HG02763 (cell line): ENCODE data around the gene INO80C.
"Not testable (repeated sequence)": the region's sequence is repeated elsewhere in the genome, so short reads cannot be mapped to it uniquely, and the experiment has no call there.

ENCODE experiments used
- ATAC-seq: cut with Tn5 transposase; IDR thresholded peaks from one replicate; pipeline ENCODE4 v1.9.1; 2021; ENCODE audit warnings: mild to moderate bottlenecking, moderate library complexity; ENCODE audit not compliant: unreplicated experiment

INO80C gene

GRCh38 chr18:35463827-35464226, 33.9 kb downstream of the INO80C start:
- ATAC-seq, result no peak

DNA sequence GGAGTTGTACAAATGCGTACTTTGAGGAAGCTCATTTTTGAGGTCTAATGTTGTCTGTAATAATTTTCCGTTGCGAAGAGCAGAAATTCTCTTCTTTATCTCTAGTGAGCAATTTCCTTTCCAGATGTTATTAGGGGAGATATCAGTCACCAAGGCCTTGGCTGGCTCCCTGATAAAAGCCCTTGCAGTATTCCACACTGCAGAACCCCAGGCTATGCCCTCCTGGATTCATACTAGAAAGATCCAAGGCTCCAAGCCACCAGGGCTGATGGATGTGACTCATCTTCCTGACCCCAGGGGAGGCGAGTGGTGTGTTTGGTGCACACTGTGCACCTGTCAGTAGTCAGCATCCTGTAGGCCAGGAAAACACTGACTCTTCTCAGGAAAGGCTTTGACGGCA, 34.7 kb downstream of the INO80C start:
- no peak for ATAC-seq

- ATAC-seq, result no peak
Observed at GRCh38 chr18:35460736-35461161, 37.0 kb downstream of the INO80C start.

- ATAC-seq, result no peak
Observed at GRCh38 chr18:35459997-35460396, 37.8 kb downstream of the INO80C start.

GRCh38 chr18:35458677-35459441, 38.9 kb downstream of the INO80C start:
- ATAC-seq, result no peak

DNA sequence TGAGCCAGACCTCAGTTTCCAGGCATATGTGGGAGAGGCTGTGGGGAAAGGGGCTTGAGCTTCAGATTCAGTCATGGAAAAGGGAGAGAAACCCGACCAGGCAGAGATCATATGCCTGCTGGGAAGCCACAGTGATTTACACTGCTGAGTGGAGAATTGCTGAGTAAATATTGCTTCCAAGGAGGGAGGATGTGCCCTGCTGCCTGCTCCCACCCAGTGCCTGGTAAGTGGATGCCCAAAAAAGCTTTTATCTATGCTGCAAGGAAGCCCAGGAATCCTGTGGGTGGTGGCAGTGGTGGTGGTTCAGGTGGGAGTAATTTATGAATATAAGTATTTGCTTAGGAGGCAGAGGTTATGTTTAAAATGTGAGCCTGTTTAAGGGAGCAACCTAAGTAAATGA, 39.5 kb downstream of the INO80C start:
- no peak for ATAC-seq

GRCh38 chr18:35457140-35457704, 40.5 kb downstream of the INO80C start:
- no peak for ATAC-seq

DNA sequence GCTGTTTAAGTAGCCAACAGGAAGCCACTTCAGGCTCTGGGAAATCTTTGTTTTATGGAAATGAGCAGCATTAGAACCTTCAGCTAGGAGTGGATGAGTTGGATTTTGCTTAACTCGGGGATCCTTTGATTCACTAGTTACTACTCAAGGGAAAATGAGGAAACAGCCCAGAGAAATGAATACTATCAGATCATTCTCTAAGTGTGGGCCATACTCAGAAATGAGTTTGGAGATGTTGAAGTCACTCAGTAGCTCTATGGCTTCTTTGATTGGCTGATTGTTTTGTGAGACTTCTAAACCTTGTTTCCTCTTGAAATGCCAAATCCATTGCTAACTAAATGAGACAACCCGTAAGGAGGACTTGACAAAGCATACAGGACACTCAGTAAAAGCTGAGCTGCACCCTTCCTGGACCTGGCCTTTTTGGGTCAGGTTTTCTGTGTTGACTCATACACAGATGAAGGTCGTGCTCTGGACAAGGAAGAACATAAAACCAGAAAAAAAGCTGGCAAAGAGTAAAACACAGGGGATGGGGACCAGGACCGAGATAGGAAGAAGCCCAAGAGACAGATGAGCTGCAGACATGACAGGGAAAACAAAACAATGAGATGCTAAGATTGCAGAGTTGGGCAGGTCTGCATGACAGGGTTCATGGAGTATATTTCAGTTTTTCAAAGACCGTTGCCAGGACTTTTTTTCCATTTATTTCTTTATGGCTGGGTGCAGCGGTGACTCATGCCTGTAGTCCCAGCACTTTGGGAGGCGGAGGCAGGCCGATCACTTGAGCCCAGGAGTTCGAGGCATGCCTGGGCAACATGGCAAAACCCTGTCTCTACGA, 41.6 kb downstream of the INO80C start:
- ATAC-seq, result no peak

GRCh38 chr18:35454803-35455202, 43.0 kb downstream of the INO80C start:
- no peak for ATAC-seq

DNA sequence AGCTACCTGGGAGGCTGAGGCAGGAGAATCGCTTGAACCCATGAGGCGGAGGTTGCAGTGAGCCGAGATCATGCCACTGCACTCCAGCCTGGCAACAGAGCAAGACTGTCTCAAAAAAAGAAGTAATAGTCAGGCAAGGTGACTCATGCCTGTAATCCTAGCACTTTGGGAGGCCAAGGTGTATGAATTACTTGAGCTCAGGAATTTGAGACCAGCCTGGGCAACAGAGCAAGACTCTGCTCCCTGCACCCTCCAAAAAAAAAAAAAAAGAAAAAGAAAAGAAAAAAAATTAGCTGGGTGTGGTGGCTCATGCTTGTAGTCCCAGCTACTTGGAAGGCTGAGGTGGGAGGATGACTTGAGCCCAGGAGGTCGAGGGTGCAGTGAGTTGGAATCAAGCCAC, 44.7 kb downstream of the INO80C start:
- not testable (repeated sequence) for ATAC-seq

- ATAC-seq, result no peak
Observed at GRCh38 chr18:35451916-35452315, 45.8 kb downstream of the INO80C start.

- no peak for ATAC-seq
Observed at GRCh38 chr18:35451032-35451431, 46.7 kb downstream of the INO80C start.

DNA sequence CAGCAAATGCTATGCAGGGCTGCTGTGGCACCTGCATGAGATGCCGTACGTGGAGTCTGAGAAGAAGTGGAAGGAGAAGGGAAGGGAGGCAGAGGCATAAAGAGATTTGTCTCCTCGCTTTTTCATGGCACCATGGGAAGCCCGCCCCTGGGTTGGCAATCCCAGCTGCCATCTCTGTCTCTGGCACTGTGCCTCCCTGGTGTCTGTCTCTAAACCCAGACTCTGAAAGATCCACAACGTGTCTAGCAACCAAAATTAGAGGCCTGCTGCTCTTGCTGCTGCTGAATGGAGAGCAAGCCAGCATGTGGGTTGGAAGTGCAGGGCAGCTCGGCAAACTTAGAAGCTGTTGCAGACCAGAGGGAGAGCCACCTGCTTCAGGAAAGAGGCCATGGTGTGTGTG, 53.1 kb downstream of the INO80C start:
- ATAC-seq, result no peak

DNA sequence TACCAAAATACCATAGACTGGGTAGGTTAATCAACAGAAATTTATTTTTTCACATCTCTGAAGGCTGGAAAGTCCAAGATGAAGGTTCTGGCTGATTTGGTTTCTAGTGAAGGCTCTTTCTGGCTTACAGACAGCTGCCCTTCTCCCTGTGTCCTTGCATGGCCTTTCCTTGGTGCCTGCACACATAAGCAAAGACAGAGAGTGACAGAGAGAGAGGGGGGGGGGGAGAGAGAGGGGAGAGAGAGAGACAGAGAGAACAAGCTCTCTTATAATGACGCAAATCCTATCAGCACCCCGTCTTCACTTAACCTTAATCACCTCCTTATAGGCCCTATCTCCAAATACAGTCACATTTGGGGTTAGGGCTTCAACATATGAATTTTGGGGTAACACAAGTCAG, 53.9 kb downstream of the INO80C start:
- ATAC-seq, result no peak

- ATAC-seq, result no peak
Observed at GRCh38 chr18:35443434-35443833, 54.3 kb downstream of the INO80C start.

DNA sequence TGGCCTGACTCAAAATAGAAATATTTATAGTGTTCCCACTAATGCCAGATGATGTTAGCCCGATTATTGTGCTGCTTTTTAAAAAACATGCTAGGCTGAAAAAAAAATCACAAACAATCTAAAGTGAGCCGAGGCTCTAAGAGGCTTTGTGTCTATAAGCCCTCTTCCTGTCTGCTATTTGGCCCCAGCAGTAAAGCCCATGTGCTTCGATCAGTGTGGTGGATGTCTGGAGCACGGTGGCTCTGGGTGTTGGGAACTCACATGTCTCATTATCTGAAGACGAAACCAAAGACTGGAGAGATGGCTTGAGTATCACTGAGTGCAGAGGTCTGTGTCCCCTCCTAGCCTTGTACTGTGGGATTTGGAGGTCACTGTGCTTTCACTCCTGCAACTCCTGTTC, 55.1 kb downstream of the INO80C start:
- no peak for ATAC-seq

DNA sequence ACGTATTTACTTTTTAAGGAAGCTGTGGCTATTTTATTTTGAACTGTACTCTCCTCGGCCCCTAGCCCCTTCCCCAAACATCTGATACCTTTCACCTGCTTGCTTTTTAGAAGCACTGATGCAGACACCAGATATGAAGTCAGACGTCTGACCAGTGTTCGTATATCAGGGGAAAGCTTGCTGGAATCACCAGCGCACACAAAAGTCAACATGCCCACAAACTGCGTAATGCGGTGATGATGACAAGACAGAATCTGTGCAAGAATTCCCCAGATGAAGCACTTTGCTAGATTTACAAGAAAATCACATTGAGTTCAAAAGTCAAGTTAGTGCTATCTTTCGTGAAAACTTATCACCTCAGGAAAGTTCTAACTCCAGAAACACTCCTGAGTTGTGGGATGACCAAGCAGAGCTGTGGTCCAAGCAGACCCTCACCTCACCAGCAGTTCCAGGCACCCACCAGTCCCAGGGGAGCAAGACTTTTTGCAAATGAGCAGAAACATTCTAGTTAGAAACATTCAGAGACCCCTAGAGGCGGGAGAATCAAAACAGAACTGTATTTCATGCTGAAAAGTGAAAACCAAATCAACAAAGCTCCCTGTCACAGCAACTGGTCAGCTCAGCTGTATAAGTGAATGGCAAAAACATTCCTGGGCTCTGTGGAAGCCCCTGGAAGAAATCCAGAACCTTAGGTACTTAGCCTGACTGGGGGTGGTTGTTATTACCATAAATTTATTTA, 55.7 kb downstream of the INO80C start:
- ATAC-seq, result no peak

GRCh38 chr18:35438480-35439234, 59.1 kb downstream of the INO80C start:
- no peak for ATAC-seq

- no peak for ATAC-seq
Observed at GRCh38 chr18:35437836-35438235, 59.9 kb downstream of the INO80C start.

GRCh38 chr18:35436076-35436649, 61.6 kb downstream of the INO80C start:
- no peak for ATAC-seq
